MM.1S (cell line): ENCODE measurements around the gene EIF2S1.
A peak's percentile ranks its signal among the peaks of the same experiment; 100 is the strongest.

ENCODE experiments used
- DNase-seq: peaks from one replicate; pipeline ENCODE4 v3.0.0-alpha.2; 2015
- H2AFZ ChIP-seq: fragments of 300-600 bp; sonication (generic); 2 replicates; pipeline ENCODE4 v1.6.0; 2016; ENCODE audit warnings: antibody characterized with exemption, low read length
- H3F3A ChIP-seq: fragments of 300-600 bp; sonication (generic); 2 replicates; pipeline ENCODE4 v1.6.1; 2016; ENCODE audit warnings: mild to moderate bottlenecking, antibody characterized with exemption, low read length, moderate library complexity, mixed read lengths; ENCODE audit not compliant: insufficient read depth
- H3K27ac ChIP-seq: fragments of 300-600 bp; sonication (generic); 2 replicates; pipeline ENCODE4 v1.5.1; 2016; ENCODE audit warnings: mild to moderate bottlenecking, low read length
- H3K27me3 ChIP-seq: fragments of 300-600 bp; sonication (generic); replicated peaks from 2 replicates; pipeline ENCODE4 v1.6.0; 2016; ENCODE audit warnings: low read length; ENCODE audit not compliant: insufficient read depth
- H3K36me3 ChIP-seq: fragments of 300-600 bp; sonication (generic); replicated peaks from 2 replicates; pipeline ENCODE4 v1.6.1; 2016; ENCODE audit warnings: mild to moderate bottlenecking, low read length, mixed read lengths; ENCODE audit not compliant: insufficient read depth
- H3K4me1 ChIP-seq: fragments of 300-600 bp; sonication (generic); 2 replicates; pipeline ENCODE4 v1.6.1; 2016; ENCODE audit warnings: low read length, mixed read lengths
- H3K4me2 ChIP-seq: fragments of 300-600 bp; sonication (generic); 2 replicates; pipeline ENCODE4 v1.6.0; 2016; ENCODE audit warnings: low read depth, low read length
- H3K4me3 ChIP-seq: fragments of 300-600 bp; sonication (generic); 2 replicates; pipeline ENCODE4 v1.5.1; 2016; ENCODE audit warnings: low read length, mixed read lengths
- H3K79me2 ChIP-seq: fragments of 300-600 bp; sonication (generic); 2 replicates; pipeline ENCODE4 v1.6.1; 2016; ENCODE audit warnings: mixed run types, low read length, mixed read lengths
- H3K9ac ChIP-seq: fragments of 300-600 bp; sonication (generic); 2 replicates; pipeline ENCODE4 v1.6.1; 2016; ENCODE audit warnings: low read length, mixed read lengths
- H3K9me2 ChIP-seq: fragments of 300-600 bp; sonication (generic); replicated peaks from 2 replicates; pipeline ENCODE4 v1.6.1; 2016; ENCODE audit warnings: mild to moderate bottlenecking, low read length, mixed read lengths; ENCODE audit not compliant: insufficient read depth
- H3K9me3 ChIP-seq: fragments of 300-600 bp; sonication (generic); replicated peaks from 2 replicates; pipeline ENCODE4 v1.6.1; 2016; ENCODE audit warnings: mild to moderate bottlenecking, low read length, mixed read lengths; ENCODE audit not compliant: insufficient read depth
- H4K20me1 ChIP-seq: fragments of 300-600 bp; sonication (generic); 2 replicates; pipeline ENCODE4 v1.6.1; 2016; ENCODE audit warnings: mild to moderate bottlenecking, low read length, moderate library complexity, mixed read lengths; ENCODE audit not compliant: insufficient read depth
- CTCF ChIP-seq: fragments of 300-600 bp; sonication (generic); IDR thresholded peaks from 2 replicates; pipeline ENCODE4 v1.5.1; 2016; ENCODE audit warnings: antibody characterized with exemption, low read length, mixed read lengths
- EZH2 ChIP-seq: fragments of 300-600 bp; sonication (generic); optimal IDR thresholded peaks from 2 replicates; pipeline ENCODE3; 2017; ENCODE audit warnings: low read depth, mild to moderate bottlenecking, antibody characterized with exemption, low read length, mixed read lengths
- EZH2phosphoT487 ChIP-seq: fragments of 300-600 bp; sonication (generic); IDR thresholded peaks from 2 replicates; pipeline ENCODE4 v1.6.1; 2018; ENCODE audit warnings: antibody characterized with exemption, low read length

Gene EIF2S1

GRCh38 chr14:67359775-67360469, at the start of gene EIF2S1, which contains the start of gene ATP6V1D:
EIF2S1 (plus strand) TSS chr14:67360328; CDS start chr14:67364768, 4,440 bp downstream.
ATP6V1D (minus strand) TSS chr14:67359804; CDS start chr14:67359698, 106 bp downstream.
- Histone ChIP-seq H3K36me3 (no peaks in the 10 kb centered on the region), H3K4me2 (peak within 1 kb of the TSS; percentile 72), H3K4me3 (peak within 1 kb of the TSS; percentile 87), H4K20me1 (no peaks in the 10 kb centered on the region), H3K9ac (peak within 1 kb of the TSS; percentile 94), H3K9me3 (no peaks in the 10 kb centered on the region), H2AFZ (peak within 1 kb of the TSS; percentile 57), H3K79me2 (peaks cover 89% of the 10 kb centered on the region), H3K27me3 (no peaks in the 10 kb centered on the region), H3F3A (peaks cover 19% of the 10 kb centered on the region), H3K27ac (peak within 1 kb of the TSS; percentile 80), H3K4me1 (peaks cover 5% of the 10 kb centered on the region; the same call in 1 of the 2 replicates), H3K9me2 (no peaks in the 10 kb centered on the region)
- TF ChIP-seq EZH2phosphoT487 (no peak), CTCF (peak; percentile 90), EZH2 (no peak)
- peak; percentile 96 for DNase-seq

GRCh38 chr14:67311868-67312267, 48.3 kb upstream of the EIF2S1 start:
- no peaks in the 10 kb centered on the region for H3K79me2 ChIP-seq

GRCh38 chr14:67313153-67313552, 47.0 kb upstream of the EIF2S1 start:
- Histone ChIP-seq H2AFZ (no peak overlapping the region), H3K4me3 (no peak overlapping the region), H3F3A (no peaks in the 10 kb centered on the region), H3K27me3 (no peaks in the 10 kb centered on the region), H3K4me1 (no peaks in the 10 kb centered on the region), H4K20me1 (no peaks in the 10 kb centered on the region), H3K79me2 (no peaks in the 10 kb centered on the region), H3K27ac (no peak overlapping the region), H3K36me3 (no peaks in the 10 kb centered on the region), H3K4me2 (no peak overlapping the region), H3K9ac (no peak overlapping the region), H3K9me3 (no peaks in the 10 kb centered on the region), H3K9me2 (no peaks in the 10 kb centered on the region)
- TF ChIP-seq EZH2phosphoT487 = no peak
- no peak for TF ChIP-seq EZH2
- TF ChIP-seq CTCF = no peak
- no peak for DNase-seq

More at GRCh38 chr14:67311868-67312267, 48.3 kb upstream of the EIF2S1 start:
- H4K20me1 ChIP-seq = no peaks in the 10 kb centered on the region
- no peaks in the 10 kb centered on the region for H3K4me1 ChIP-seq
- H3K27ac ChIP-seq = no peak overlapping the region
- H3K9me3 ChIP-seq = no peaks in the 10 kb centered on the region
- no peaks in the 10 kb centered on the region for H3K27me3 ChIP-seq
- no peaks in the 10 kb centered on the region for H3F3A ChIP-seq
- no peak overlapping the region for H3K9ac ChIP-seq
- TF ChIP-seq EZH2 (no peak), EZH2phosphoT487 (no peak), CTCF (no peak)
- H3K4me2 ChIP-seq = no peak overlapping the region
- no peak overlapping the region for H2AFZ ChIP-seq
- no peaks in the 10 kb centered on the region for H3K9me2 ChIP-seq
- DNase-seq = peak; percentile 21
- H3K4me3 ChIP-seq = no peak overlapping the region
- H3K36me3 ChIP-seq = no peaks in the 10 kb centered on the region
